ENCODE data around the gene MRPS2.

- TF ChIP-seq TFAP4 (CRISPR knock-in tag; IDR thresholded peaks at IDR 0.05; ENCODE audit: borderline replicate concordance) (peak; percentile 47; the same call in 1 of the 2 replicates), CSDE1 (IDR thresholded peaks at IDR 0.05) (no peak), HMGXB4 (CRISPR knock-in tag; IDR thresholded peaks at IDR 0.05) (no peak), CHD2 (IDR thresholded peaks at IDR 0.05; ENCODE audit: low read depth, low read length) (no peak), HNRNPK (IDR thresholded peaks at IDR 0.05; ENCODE audit: low read depth, low read length, poor library complexity, severe bottlenecking) (no peak), EZH2 (IDR thresholded peaks at IDR 0.05; ENCODE audit: borderline replicate concordance, low read depth, low read length) (no peak), PHF21A (IDR thresholded peaks at IDR 0.05; ENCODE audit: borderline replicate concordance, low read depth) (no peak)
- TF ChIP-seq, protein P1, sequence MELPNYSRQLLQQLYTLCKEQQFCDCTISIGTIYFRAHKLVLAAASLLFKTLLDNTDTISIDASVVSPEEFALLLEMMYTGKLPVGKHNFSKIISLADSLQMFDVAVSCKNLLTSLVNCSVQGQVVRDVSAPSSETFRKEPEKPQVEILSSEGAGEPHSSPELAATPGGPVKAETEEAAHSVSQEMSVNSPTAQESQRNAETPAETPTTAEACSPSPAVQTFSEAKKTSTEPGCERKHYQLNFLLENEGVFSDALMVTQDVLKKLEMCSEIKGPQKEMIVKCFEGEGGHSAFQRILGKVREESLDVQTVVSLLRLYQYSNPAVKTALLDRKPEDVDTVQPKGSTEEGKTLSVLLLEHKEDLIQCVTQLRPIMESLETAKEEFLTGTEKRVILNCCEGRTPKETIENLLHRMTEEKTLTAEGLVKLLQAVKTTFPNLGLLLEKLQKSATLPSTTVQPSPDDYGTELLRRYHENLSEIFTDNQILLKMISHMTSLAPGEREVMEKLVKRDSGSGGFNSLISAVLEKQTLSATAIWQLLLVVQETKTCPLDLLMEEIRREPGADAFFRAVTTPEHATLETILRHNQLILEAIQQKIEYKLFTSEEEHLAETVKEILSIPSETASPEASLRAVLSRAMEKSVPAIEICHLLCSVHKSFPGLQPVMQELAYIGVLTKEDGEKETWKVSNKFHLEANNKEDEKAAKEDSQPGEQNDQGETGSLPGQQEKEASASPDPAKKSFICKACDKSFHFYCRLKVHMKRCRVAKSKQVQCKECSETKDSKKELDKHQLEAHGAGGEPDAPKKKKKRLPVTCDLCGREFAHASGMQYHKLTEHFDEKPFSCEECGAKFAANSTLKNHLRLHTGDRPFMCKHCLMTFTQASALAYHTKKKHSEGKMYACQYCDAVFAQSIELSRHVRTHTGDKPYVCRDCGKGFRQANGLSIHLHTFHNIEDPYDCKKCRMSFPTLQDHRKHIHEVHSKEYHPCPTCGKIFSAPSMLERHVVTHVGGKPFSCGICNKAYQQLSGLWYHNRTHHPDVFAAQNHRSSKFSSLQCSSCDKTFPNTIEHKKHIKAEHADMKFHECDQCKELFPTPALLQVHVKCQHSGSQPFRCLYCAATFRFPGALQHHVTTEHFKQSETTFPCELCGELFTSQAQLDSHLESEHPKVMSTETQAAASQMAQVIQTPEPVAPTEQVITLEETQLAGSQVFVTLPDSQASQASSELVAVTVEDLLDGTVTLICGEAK (IDR thresholded peaks at IDR 0.05) = no peak
- TF ChIP-seq, protein P1 (CRISPR knock-in tag; IDR thresholded peaks at IDR 0.05) = no peak
These were observed 1.0 kb downstream of the MRPS2 start for GRCh38 chr9:135501261-135502167.
